AG20443 (cell line): ENCODE results near the gene MMP24.

Experiments used
- DNase-seq: peaks from one replicate; pipeline ENCODE4 v3.0.0; 2012; ENCODE audit warnings: low spot score, mixed read lengths

Gene MMP24

GRCh38 chr20:35279040-35279439 is 52.5 kb downstream of the MMP24 start:
- DNase-seq, result no peak

- DNase-seq, result no peak
Measured at GRCh38 chr20:35279533-35280174, 53.2 kb downstream of the MMP24 start.

- no peak for DNase-seq
Measured at GRCh38 chr20:35280523-35280922, 54.0 kb downstream of the MMP24 start.

GRCh38 chr20:35281506-35282101 is 55.1 kb downstream of the MMP24 start:
- no peak for DNase-seq

- no peak for DNase-seq
Measured at GRCh38 chr20:35283441-35284266, 57.2 kb downstream of the MMP24 start.

GRCh38 chr20:35284267-35284991 is 57.9 kb downstream of the MMP24 start, which contains the start of gene EIF6:
Gene EIF6, minus strand, starts transcription at chr20:35284772. Its CDS starts 285 bp downstream, at chr20:35284487.
- DNase-seq, result peak; percentile 94

GRCh38 chr20:35284992-35285805 is 58.7 kb downstream of the MMP24 start:
- DNase-seq, result no peak

GRCh38 chr20:35285806-35286076 is 59.3 kb downstream of the MMP24 start:
- no peak for DNase-seq

- no peak for DNase-seq
Measured at GRCh38 chr20:35286077-35286898, 59.8 kb downstream of the MMP24 start.

GRCh38 chr20:35286899-35287508 is 60.5 kb downstream of the MMP24 start:
- DNase-seq, result no peak

GRCh38 chr20:35287509-35288324 is 61.2 kb downstream of the MMP24 start:
- DNase-seq, result no peak

- no peak for DNase-seq
Measured at GRCh38 chr20:35288325-35289060, 62.0 kb downstream of the MMP24 start.

- no peak for DNase-seq
Measured at GRCh38 chr20:35290186-35290886, 63.8 kb downstream of the MMP24 start.

GRCh38 chr20:35290887-35291417 is 64.5 kb downstream of the MMP24 start:
- DNase-seq, result no peak

- no peak for DNase-seq
Measured at GRCh38 chr20:35291654-35292503, 65.4 kb downstream of the MMP24 start, which contains the start of gene FAM83C. Gene FAM83C, minus strand, starts transcription at chr20:35292425. Its CDS starts 121 bp downstream, at chr20:35292304.

- no peak for DNase-seq
Measured at GRCh38 chr20:35292504-35293285, 66.2 kb downstream of the MMP24 start.
